Left lobe of liver (tissue), 2 donors: ENCODE results near the gene ANK3. TPM values are rescaled to one million over a fixed set of nuclear protein-coding genes. Genes with fewer than 3 reads are reported as not detected.

Experiments used
- ATAC-seq: fragments of 200-7000 bp; cut with Tn5 transposase; one replicate; pipeline ENCODE4 v1.9.1; 2020; ENCODE audit warnings: mild to moderate bottlenecking, moderate library complexity
- DNase-seq: peaks from one replicate; pipeline ENCODE4 v3.0.0-alpha.2; 2020; ENCODE audit warnings: low spot score
- total RNA-seq: library from RNA; stranded (reverse); gene quantifications from one replicate; pipeline ENCODE4 v1.2.1, GENCODE V29; 2021
- donor health status: DM: no; HTN: no; CAD: no; lungs with moderate emphysema.
- donor health status: DM: no; HTN: yes; CAD: no.

Gene ANK3
- total RNA-seq, 1 donor from 2014 or later = 13.4 TPM

DNA sequence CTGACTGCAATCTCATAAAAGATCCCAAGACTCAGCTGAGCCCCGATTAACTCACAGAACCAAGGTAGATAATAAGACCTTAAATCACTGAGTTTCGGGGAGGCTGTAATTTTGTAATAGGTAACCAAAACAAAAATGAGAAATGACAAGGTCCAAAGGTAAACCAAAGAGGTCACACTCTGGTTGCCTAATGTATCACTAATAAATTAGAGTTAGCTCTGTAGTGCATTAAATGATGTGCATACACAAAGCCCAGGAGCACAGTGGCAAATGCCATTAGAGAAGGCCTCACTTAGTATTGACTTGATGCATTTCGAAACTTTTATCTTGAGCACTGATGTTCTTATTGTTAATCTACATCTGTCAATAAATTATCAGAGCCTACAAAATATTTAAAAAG, 245.6 kb downstream of the ANK3 start:
- peak; percentile 52 for ATAC-seq
- DNase-seq = no peak

DNA sequence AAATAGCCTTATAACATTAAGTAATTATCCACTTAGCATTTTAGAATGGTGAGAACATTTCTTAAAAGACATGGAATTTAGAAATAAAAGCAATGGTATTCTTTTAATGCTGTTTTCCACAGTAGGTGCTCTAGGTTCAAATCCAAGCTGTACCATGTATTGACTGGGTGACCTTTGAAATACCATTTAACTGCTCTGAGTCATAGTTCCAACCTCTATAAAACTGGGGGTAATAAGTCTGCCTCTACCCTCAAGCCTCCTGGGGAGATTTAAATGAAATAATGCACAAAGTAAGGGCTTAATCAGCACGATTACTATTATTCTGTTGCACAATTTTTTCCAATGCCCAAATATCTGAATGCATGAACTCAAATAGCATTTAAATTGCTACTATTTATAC, 246.9 kb downstream of the ANK3 start:
- ATAC-seq (no peak), DNase-seq (no peak)

DNA sequence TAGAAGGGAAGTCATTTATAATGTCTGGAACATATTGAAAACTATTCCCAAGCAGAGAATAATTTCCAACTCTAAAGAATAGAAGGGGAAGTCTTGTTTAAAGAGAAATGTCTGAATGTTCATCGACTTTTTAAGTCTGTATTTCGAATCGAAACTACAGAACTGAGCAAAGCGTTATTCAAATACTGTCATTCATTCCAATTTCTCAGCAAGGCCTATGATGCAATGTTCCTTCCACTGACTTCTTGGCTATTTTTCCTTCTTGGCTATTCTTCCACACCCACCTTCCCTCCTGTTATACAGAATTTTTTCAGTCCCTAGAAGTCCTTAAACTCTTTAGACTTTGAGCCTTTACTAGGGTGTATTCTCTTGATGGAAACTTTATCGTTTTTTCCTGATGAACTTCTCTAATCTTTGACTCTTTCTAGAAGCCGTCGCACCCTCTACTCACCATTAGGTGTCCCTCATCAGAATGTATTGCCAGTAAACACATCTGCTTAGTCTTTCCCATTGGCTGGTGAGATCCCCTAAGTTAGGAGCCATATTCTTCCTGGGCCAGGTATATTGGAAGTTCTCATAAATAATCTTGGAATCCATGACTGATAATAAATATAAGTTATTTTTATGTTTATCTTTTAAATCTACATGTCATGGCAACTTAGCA, 247.6 kb downstream of the ANK3 start:
- DNase-seq (no peak), ATAC-seq (no peak)

DNA sequence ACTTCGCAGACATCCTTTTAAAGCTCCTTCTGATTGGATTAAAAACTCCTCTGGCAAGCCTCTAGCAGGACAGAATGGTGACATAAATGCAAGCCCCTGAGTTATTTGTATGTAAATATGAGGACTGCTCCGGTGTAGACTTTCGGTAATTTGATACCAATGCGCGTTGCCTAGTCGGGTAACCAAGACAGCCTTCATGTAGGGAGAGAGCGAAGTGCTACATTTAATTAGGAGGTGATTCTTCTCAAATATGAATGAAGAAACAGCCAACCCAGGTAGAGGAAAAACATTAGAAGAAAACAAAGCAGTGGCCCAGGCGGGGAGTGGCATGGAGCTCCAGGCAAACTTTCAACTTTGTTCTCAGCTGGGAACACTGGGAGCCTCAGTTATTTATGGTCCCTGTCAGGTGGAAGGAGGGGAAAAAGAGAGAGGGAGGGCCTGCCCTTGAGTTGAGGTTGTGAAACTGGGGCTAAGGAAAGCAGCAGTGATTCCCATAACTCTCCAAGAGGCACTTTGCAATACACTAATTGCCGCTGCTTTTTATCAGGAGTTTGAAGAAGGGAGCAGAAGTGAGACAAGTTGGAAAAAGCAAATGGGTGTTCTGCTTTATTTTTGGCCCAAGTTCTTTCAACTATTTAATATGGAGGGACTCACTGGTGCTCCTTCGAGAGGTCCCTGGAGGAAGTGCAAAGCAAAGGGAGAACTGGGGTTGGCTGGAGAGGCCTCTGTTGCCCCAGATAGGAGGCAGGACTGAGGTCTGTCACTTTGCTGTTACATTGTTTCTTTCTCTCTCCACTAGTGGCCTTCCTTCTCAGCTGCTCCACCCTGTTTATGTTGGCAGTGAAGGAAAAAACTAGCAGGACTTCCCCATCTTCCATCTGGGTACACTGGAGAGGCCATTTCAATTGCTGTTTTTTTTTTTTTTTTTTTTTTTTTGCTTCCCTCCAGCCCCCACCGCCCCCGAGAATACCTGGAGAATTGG, 248.7 kb downstream of the ANK3 start:
- ATAC-seq (peak; percentile 28), DNase-seq (no peak)

DNA sequence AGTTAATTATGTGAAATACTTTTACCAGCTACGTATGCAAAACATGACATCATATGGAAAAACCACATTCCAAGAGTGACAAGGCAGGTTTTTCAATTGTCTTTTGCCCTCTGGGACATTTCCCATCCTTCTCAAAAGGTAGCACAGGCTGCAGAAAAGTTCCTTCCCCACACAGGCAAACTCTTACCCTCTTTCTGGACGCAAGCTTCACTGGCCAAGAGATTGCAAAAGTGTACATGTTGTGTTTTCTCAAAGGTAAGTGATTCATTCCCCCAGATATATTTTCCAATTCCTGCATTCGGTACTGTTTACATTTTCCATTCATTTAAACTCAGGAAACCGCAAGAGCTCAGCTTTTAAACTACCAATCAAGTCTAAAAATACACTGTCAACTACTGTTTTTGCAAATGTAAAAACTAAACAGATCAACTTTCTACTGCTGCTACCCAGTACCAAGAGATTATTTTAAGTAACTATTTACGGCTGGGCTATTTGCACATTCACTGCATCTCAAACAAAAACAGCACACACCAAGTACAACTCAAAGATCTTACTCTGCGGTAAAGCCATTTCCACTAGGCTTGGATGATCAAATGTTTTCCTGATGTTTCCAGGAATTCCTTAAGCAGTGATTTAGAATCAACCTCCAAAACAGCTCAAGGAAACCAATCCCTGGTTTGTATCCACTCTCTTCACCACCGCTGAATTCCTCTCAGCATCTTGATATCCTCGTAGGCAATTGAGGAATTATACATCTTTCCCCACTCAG, 249.7 kb downstream of the ANK3 start:
- no peak for DNase-seq

DNA sequence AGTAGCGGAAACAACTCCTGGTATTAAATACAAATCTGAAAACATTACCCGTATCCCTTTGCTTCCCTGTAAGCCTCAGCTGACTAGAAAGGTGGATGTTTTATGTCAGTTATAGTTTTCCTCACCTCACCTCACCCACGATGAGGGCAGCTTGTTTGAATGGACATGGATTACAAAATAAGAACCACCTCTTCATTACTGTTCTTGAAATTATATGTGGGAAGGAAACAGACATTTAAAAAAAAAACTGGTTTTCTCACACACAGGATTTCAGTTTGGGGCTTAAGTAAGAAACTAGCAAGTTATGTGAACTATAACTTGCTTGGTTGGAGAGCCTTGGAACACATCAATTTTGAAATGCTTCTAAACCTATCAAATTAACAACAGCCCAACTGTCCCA, 250.4 kb downstream of the ANK3 start:
- DNase-seq (no peak), ATAC-seq (no peak)

More for the DNA sequence above, 249.7 kb downstream of the ANK3 start:
- no peak for ATAC-seq

DNA sequence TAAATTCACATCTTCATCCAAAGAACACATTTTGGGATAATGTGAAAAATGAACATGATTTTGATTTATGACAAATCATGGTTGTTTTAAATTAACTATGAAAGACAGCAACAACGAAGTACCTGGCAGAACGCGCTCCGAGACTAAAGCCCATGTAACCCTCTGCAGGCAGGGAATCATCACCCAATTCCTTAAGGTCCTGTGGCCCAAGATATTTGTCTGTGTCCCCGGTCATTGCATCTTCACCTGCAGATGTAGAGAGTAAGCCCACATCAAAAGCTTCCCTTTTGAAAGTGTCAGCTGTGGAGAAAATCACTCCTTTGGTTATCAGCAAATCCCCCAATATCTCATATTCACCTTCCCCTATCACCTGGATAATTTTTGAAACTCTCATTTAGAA, 250.8 kb downstream of the ANK3 start:
- ATAC-seq (no peak), DNase-seq (no peak)

DNA sequence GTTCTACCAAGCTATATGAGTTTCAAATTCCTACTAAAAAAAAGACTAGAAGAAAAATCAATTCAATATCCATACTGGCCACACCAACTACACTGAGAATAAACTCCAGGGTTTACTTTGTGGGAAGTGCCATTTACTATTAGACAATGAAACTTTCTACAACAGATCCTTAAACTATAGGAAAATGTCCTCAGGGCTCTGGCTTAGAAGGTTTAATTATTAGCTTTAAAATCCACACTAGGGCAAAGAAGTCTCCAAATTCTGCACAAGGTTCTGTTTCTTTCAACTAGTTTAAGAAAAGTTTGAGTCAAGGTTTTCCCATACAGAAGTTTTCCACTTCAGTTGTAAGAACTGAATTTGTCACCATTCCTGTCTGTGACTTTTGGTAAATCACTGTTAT, 251.6 kb downstream of the ANK3 start:
- no peak for ATAC-seq
- DNase-seq = no peak

DNA sequence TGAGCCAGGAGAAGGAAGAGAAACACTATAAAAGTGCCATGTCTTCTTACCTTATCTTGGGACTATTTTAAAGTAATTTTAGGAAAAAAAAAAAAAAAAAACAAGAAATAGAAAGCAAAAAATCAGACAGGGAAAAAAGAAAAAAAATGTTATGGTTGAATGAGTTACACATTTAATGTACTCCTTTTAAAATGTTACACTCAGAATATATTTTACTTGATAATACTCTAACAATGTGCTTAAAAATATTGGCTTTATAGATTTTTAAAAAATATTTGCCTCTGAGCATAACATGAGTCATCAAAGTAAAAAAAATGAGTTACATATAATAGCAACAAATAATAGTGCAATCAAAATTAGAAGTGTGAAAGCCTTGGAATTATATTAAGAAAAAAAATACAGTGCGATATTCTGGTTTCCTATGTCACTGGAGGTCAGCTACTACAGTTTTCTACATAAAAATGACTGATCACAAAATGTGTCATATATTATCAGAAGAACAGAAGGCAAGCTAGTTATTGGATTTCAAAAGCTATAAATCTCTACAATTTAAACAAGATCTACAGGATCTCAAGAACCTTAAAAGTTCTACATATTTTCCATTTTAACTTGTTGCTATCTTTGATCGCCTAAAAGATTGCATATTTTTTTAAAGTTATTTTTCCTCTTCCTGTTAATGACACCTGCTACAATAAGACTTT, 252.2 kb downstream of the ANK3 start:
- ATAC-seq = no peak
- DNase-seq = no peak

DNA sequence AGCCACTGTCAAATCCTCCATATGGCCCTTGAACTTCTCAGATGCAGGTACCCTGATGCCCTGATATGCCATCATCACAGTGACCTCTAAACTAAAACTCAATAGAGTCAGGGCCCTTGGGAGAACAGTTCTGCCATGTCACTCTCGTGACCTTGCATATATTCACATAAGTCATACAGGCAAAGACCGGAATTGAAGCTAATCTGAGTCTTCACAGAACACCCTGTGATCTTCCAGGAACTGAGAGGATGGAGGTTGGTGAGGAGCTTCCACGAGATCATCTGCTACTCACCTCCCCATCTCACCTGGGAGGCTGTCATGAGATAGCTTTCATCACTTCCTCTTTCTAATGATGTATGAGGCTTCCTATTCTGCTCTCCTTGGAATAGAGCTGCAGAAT, 254.7 kb downstream of the ANK3 start:
- no peak for DNase-seq

DNA sequence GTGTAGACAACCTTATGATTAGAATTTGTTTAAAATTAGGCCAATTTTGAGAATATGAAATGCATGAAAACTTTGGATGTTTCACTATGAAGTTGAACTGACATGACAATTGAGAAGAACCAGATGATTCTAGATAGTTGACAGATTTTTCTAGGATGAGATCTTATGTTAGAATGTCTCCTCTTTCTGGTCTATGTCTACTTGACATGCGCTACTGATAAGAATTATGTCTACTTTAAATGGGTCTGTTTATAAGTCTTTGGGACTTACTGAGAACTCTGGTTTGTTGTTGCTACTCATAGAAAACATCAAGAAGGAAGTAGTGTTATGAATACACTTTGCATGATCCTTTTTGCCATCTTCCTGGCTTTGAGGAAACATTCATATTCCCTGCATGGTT, 255.1 kb downstream of the ANK3 start:
- DNase-seq (no peak), ATAC-seq (no peak)

More for the DNA sequence above, 254.7 kb downstream of the ANK3 start:
- no peak for ATAC-seq

DNA sequence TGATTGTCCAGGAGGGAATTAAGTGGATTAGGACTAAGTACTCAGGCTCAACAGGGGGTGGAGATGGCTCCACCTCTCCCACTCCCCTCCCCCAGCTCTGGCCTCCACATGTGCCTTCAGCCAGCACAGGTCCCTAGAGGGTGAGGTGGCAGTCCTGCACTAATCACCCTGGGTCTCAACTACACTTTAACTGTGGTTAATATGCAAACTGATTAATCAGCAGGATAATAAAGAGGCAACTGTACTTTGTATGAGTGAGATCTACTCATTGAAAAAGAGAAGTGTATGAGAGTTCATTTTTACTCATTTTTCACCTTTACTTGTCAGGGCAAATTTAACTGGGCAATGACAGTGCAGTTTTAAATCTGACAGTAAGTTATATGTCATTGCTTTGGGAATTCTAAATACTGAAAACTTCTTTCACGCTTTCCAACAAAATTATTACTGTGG, 259.5 kb downstream of the ANK3 start:
- ATAC-seq (no peak), DNase-seq (no peak)

DNA sequence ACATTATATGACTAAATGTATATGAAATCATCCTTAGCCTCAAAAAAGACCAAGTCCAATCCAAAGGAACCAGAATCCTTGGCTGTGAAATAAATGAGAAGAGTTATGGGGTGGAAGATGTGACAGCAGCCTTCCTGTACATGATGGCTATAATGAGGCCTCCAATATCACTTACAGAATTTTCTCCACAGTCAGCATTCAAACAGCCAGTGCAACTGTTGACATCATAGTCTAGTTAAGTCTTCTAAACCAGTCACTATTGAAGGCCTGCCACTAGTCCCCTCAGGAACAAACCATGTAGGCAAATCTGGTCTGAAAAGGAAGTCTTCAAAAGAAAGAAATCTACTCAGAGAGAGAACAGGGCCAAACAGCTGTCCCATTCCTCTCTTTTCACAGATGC, 263.8 kb downstream of the ANK3 start:
- DNase-seq = no peak
- ATAC-seq = no peak

DNA sequence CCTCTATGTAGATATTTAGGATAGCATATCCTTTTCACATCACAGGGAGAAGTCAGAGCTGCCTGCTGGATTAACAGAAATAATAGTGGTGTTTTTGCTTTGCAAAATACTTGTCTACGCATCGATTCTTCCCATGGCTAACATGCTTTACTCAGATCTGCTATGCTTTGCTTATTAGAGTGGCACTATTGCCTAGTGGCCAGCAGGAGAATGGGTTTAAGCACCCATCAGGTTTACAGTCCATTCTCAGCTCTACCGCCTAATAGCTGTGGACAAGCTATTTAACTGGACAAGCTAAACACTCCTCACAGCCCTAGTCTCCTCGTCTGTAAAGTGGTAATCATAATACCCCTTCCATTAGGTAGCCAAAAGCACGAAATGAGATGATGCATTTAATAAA, 265.1 kb downstream of the ANK3 start:
- no peak for ATAC-seq
- no peak for DNase-seq

DNA sequence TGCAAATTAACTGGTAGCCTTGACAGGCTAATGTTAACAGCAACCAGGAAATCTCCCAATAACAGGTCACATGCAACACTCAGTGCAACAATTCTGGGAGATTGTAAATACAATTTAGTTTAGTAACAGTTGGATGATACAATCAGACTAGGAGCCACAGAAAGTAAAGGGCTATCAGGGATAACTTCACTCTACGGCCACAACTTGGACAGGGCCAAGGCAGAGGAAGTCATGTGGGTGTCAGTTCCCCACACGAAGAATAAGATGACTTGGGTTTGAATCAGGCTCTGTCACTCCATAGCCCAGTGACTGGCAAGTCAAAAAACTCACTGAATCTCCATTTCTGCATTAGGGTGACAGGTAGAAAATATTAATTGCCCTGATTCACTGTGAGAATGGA, 266.0 kb downstream of the ANK3 start:
- no peak for DNase-seq
- no peak for ATAC-seq

DNA sequence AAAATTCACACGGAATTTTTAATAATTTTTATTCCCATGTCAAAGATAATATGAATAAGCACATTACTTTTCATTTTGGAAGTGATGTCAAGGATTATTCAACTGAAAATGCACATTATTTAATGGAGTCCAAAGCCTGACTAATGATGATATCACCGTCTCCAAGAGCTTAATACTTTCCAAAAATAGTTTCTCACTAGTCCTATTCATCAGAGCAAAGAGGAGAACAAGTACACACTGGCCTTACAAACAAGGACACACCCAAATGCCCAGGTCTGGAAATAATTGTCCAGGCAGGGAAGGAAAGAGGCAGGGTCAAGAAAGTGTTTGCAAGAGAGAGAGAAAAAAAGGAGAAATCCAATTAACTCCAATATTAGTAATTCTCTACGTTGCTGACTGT, 266.5 kb downstream of the ANK3 start:
- ATAC-seq = no peak
- DNase-seq = no peak

DNA sequence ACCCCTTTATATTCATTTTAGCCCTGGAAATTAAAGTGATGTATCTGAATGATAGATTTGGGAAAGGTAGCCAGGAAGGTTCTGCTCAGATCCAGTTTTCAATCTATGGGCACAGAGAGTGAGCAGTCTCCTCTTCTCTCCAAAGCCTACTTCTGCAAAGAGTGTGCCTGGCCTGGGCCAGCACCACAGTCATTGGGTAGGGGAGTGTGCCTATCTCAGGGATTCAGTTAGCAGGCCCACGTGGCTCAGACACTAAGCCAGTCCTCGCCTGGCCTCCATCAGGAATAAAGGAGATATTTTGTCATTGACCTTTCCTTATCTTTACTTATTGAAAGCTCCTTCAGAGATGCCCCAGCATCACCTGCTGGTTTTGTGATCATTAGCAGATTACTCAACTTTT, 267.5 kb downstream of the ANK3 start:
- DNase-seq (no peak), ATAC-seq (no peak)

DNA sequence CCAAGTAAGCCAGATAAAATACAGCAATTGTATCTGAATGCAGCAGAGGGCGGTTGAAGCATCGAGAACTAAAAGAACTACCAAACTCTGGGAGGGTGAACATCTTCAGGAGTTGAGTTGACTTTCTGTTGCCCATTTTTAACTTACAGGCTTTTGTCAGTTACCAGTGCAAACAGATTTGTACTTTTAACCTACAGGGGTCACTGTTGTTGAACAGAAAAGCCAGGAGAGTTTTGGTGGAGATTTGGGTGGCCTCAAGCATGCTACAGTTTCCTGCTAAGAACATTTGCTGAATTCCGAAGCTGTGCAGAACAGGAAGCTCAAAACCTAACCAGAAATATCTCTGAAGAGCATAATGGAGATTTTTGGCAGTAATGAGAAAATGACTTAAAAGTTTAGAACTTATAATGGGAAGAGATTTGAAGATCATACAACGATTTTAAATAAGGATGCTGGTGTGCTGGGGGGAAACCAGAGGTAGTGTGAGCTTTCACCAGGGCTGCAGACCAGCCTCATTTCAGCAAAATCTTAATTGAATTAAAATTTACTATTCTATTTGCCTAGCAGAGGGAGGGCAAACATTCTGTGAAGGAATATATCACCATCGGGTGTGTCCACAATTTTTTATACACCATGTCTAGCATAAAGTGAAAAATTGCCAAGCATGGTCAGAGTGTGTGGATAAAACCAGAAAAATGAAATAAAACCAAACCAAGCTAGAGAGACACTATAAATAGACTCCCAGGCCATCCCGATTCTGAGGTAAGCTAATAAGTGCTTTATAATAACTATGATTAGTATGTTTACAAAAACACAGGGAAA, 274.7 kb downstream of the ANK3 start:
- ATAC-seq (peak; percentile 80), DNase-seq (no peak)

DNA sequence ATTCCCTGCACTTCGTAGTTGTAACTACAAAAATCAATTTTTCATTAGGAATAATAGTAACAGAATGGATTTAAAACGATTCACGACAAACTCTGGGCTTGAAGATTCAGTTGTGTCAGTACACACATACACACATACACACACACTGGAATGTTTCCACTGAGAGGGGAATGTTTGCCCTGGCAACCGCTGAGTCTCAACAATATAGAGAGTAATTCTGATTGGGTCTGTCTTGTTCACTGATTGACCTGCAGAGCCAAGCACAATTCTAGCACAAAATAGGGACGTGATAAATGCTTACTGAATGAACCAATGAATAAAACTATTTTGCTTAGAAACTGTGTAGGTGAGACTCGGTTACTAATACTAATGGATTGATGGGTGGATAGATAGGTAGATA, 278.9 kb downstream of the ANK3 start:
- no peak for DNase-seq
- no peak for ATAC-seq
